ENCODE data around the gene LAMA3. TPM values are rescaled to one million over a fixed set of nuclear protein-coding genes. Genes with fewer than 3 reads are reported as not detected.

Gene LAMA3
- total and polyA plus RNA-seq, 10 of the 15 experiments (the other 5 are each of a cell fraction or from before 2014, with no cell fraction given) = 0.37 to 6.5 (median 5.4) TPM

DNA sequence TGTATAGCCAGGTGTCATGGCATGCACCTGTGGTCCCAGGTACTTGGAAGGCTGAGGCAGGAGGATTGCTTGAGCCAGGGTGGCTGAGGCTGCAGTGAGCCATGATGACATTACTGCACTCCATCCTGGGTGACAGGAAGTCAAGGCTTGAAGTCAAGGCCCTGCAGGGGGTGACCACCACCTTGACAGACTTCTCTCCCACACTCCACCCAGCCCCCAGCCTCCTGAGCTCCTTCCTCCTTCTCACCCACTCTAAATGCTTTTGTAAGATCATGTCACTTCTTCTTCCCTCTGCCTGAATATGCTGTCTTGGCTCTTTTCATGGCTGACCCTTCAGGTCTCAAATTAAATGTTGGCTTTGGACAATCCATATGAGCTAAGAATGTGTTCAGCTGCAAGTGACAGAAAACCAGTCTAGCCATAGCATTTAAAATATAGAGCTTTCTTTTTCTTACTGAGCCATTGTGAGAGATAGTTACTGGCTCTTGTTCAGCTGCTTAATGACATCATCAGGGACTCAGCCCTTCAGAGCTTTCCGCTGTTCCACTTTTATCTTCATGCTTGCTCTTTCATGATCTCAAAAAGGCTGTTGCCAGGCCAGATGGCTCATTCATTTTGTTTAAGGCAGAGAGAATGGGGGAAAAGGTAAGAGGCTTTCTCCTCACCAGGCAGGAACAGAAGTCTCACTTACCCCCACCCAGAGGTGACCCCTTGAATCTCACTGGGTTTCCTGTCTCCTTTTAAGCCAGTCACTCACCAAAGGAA is 288.6 kb downstream of the LAMA3 start:
- Histone ChIP-seq H3K4me1 (ENCODE audit: control insufficient read depth, insufficient read depth, low read length) (peaks cover 22% of the 10 kb centered on the region), H3K36me3 (ENCODE audit: control insufficient read depth in 2 of 2, insufficient read depth in 2 of 2, low read length in 1 of 2) (no peaks in the 10 kb centered on the region), H3K4me2 (ENCODE audit: control insufficient read depth, insufficient read depth) (no peak overlapping the region), H3K27ac (ENCODE audit: control insufficient read depth, insufficient read depth) (no peak overlapping the region), H3K4me3 (no peak overlapping the region), H4K20me1 (ENCODE audit: control insufficient read depth, insufficient read depth) (no peaks in the 10 kb centered on the region), H3K79me2 (ENCODE audit: control insufficient read depth, insufficient read depth, low read length) (no peaks in the 10 kb centered on the region), H3K27me3 (replicated peaks in 1 of 2; ENCODE audit: control insufficient read depth in 2 of 2, insufficient read depth in 2 of 2, low read length in 1 of 2) (no peaks in the 10 kb centered on the region), H3K9ac (ENCODE audit: control insufficient read depth, insufficient read depth, low read length) (no peak overlapping the region), H3K9me3 (replicated peaks; ENCODE audit: control insufficient read depth, insufficient read depth, low read length) (peaks cover 2% of the 10 kb centered on the region; the same call in 2 of the 3 replicates), H2AFZ (ENCODE audit: control insufficient read depth, low read depth, low read length) (no peak overlapping the region)
- in situ Hi-C loops (cut with MboI) (no loop called here), intact Hi-C loops (cut with micrococcal nuclease; ENCODE audit: unreplicated experiment) (no loop called here)
- no peak for ATAC-seq
- CTCF ChIA-PET = interaction anchor here (1.1 kb wide), 1 partner anchor 12 kb away, joined by 3 read pairs; no protein-coding TSS in a partner anchor
- WGBS (ENCODE audit: insufficient coverage, insufficient replicate concordance, low lambda C conversion rate, missing lambda C conversion rate) = 67% methylated on average over 1 of the region's 1 CpG
- RAD21 ChIA-PET (ENCODE audit: unreplicated experiment) = no interaction called here
- no peak for DNase-seq (ENCODE audit: low read depth, low spot score)
- BruUV-seq (replicated peaks) = no TSS peak
- SMC1A ChIA-PET (ENCODE audit: uncharacterized antibody, unreplicated experiment) = interaction anchor here (0.7 to 1.7 kb wide), 4 partner anchors 9 to 274 kb away, joined by 3 read pairs; no protein-coding TSS in a partner anchor
- FAIRE-seq = no peak
- peak; percentile 32; the same call in 1 of the 2 replicates for TF ChIP-seq CREB1 (IDR thresholded peaks at IDR 0.05; ENCODE audit: low read depth)
- 0 out of 2 replicates have a peak, but pooled peaks have one; percentile 25 for TF ChIP-seq CREM (IDR thresholded peaks at IDR 0.05; ENCODE audit: low read depth)
- no peak for TF ChIP-seq SP1 (IDR thresholded peaks at IDR 0.05; ENCODE audit: low read depth, low read length)
- POLR2A ChIA-PET = interaction anchor here (0.6 to 1.9 kb wide), 2 partner anchors 32 to 43 kb away, joined by 3 to 4 read pairs; no protein-coding TSS in a partner anchor

DNA sequence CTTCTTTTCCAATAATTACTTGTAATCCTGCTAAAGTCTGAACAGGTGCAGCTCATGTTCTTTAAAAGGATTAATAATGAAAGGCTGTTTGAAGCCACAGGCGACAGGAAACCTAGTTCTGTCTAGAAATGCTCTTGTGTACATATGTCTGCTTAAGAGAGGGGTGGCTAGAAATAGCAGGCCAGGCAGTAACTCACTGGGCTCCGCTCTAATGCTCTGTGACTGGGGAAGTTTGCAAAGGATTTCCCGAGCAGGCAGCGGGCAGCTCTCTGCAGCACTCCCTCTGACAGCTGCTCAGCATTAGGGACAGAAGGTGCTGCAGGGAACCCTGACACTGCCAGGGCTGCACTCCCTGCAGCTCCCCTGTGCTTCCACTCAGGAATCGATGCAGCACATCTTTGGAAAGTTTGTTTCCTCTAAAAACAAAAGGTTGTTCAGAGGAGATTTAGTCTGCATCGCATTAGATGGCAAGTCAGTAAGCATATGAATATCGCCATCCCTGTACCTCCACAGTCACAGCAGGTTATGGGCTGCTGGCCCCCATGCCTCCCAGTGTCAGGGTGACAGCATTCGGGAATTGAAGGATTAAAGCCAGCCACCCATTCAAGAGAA is 292.2 kb downstream of the LAMA3 start:
- DNase-seq (ENCODE audit: low read depth, low spot score) (peak; percentile 59), FAIRE-seq (no peak), ATAC-seq (peak; percentile 95)
- ChIA-PET RAD21 (ENCODE audit: unreplicated experiment) (interaction anchor here (0.6 to 2.2 kb wide), 7 partner anchors 10 to 63 kb away, joined by 3 to 7 read pairs (median 4); no protein-coding TSS in a partner anchor), CTCF (interaction anchor here (0.9 to 2.1 kb wide), 4 partner anchors 10 to 136 kb away, joined by 3 to 5 read pairs (median 4); no protein-coding TSS in a partner anchor), POLR2A (interaction anchor here (1.2 to 2.5 kb wide), 2 partner anchors 11 to 13 kb away, joined by 3 to 7 read pairs; no protein-coding TSS in a partner anchor), SMC1A (ENCODE audit: uncharacterized antibody, unreplicated experiment) (interaction anchor here (1.0 to 3.1 kb wide), 11 partner anchors 9 to 47 kb away, joined by 3 to 10 read pairs (median 4); no protein-coding TSS in a partner anchor)
- H3K4me3 ChIP-seq = peak overlapping the region; percentile 50
- WGBS (ENCODE audit: insufficient coverage, insufficient replicate concordance, low lambda C conversion rate, missing lambda C conversion rate) = 1% methylated on average over 8 of the region's 8 CpGs
- no TSS peak for BruUV-seq (replicated peaks)
- no peaks in the 10 kb centered on the region for H3K79me2 ChIP-seq (ENCODE audit: control insufficient read depth, insufficient read depth, low read length)
- intact Hi-C loops (cut with micrococcal nuclease; ENCODE audit: unreplicated experiment) = no loop called here
- 0 out of 2 replicates have a peak overlapping the region, but pooled peaks have one; percentile 25 for H3K9ac ChIP-seq (ENCODE audit: control insufficient read depth, insufficient read depth, low read length)
- in situ Hi-C loops (cut with MboI) = no loop called here
- H3K9me3 ChIP-seq (replicated peaks; ENCODE audit: control insufficient read depth, insufficient read depth, low read length) = peaks cover 2% of the 10 kb centered on the region; the same call in 2 of the 3 replicates
- peak overlapping the region; percentile 55 for H2AFZ ChIP-seq (ENCODE audit: control insufficient read depth, low read depth, low read length)
- no peaks in the 10 kb centered on the region for H3K27me3 ChIP-seq (replicated peaks in 1 of 2; ENCODE audit: control insufficient read depth in 2 of 2, insufficient read depth in 2 of 2, low read length in 1 of 2)
- peak overlapping the region; percentile 68 for H3K4me2 ChIP-seq (ENCODE audit: control insufficient read depth, insufficient read depth)
- H3K27ac ChIP-seq (ENCODE audit: control insufficient read depth, insufficient read depth) = peak overlapping the region; percentile 51
- H3K36me3 ChIP-seq (ENCODE audit: control insufficient read depth in 2 of 2, insufficient read depth in 2 of 2, low read length in 1 of 2) = no peaks in the 10 kb centered on the region
- H3K4me1 ChIP-seq (ENCODE audit: control insufficient read depth, insufficient read depth, low read length) = peaks cover 30% of the 10 kb centered on the region
- no peaks in the 10 kb centered on the region for H4K20me1 ChIP-seq (ENCODE audit: control insufficient read depth, insufficient read depth)
- no peak for TF ChIP-seq MXI1 (IDR thresholded peaks at IDR 0.05; ENCODE audit: low read depth, low read length)
- TF ChIP-seq WRNIP1 (IDR thresholded peaks at IDR 0.05; ENCODE audit: borderline replicate concordance, low read depth, low read length) = no peak
- no peak for TF ChIP-seq NRF1 (conservative IDR thresholded peaks at IDR 0.05; ENCODE audit: low read depth, low read length)
- TF ChIP-seq, protein P1, sequence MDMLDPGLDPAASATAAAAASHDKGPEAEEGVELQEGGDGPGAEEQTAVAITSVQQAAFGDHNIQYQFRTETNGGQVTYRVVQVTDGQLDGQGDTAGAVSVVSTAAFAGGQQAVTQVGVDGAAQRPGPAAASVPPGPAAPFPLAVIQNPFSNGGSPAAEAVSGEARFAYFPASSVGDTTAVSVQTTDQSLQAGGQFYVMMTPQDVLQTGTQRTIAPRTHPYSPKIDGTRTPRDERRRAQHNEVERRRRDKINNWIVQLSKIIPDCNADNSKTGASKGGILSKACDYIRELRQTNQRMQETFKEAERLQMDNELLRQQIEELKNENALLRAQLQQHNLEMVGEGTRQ (IDR thresholded peaks at IDR 0.05; ENCODE audit: borderline replicate concordance, low read depth, low read length) = no peak
- TF ChIP-seq TAF1 (IDR thresholded peaks at IDR 0.05; ENCODE audit: borderline replicate concordance, low read depth, low read length) = peak; percentile 64; the same call in 1 of the 2 replicates
- no peak for TF ChIP-seq SREBF1 (IDR thresholded peaks at IDR 0.05; ENCODE audit: low read length)
- no peak for TF ChIP-seq SREBF2 (IDR thresholded peaks at IDR 0.05; ENCODE audit: low read length)
- TF ChIP-seq HCFC1 (IDR thresholded peaks at IDR 0.05; ENCODE audit: low read length) = no peak
- TF ChIP-seq PAX5 (IDR thresholded peaks at IDR 0.05; ENCODE audit: borderline replicate concordance, low read depth, low read length) = no peak

Data from GM12878 (cell line).